Right ventricle myocardium inferior (tissue), 1 donor: ENCODE measurements around the gene SCGB3A1. TPM values are rescaled to one million over a fixed set of nuclear protein-coding genes. Genes with fewer than 3 reads are reported as not detected.

ENCODE experiments used
- ATAC-seq: fragments of 200-7000 bp; cut with Tn5 transposase; one replicate; pipeline ENCODE4 v1.9.1; 2020; ENCODE audit warnings: mild to moderate bottlenecking, moderate library complexity
- DNase-seq: peaks from one replicate; pipeline ENCODE4 v3.0.0; 2021; ENCODE audit errors: missing footprints
- intact Hi-C: fragments of 100-400 bp; cut with DNase I; formaldehyde crosslinking; loops from one replicate; pipeline ENCODE4 v1.11.0; 2022
- total RNA-seq: library from RNA; stranded (reverse); fragmentation: NEBNext Ultra II Directional; extraction: Animal tissue kit (Norgen Biotek cat#: 25700); gene quantifications from one replicate; pipeline ENCODE4 v1.2.1, GENCODE V29; 2021
- donor health status: DM: no; HTN: yes; CAD: no; lungs with severe emphysema.

Gene SCGB3A1
- total RNA-seq, 1 donor from 2014 or later = not detected

- peak; percentile 45 for DNase-seq
- intact Hi-C loops = no loop called here
- no peak for ATAC-seq
Measured at GRCh38 chr5:180608572-180609310, 17.4 kb upstream of the SCGB3A1 start.

GRCh38 chr5:180607861-180608571 lies 16.7 kb upstream of the SCGB3A1 start:
- no peak for ATAC-seq
- DNase-seq = peak; percentile 39
- intact Hi-C loops = no loop called here

- intact Hi-C loops = no loop called here
- no peak for ATAC-seq
- peak; percentile 37 for DNase-seq
Measured at GRCh38 chr5:180606215-180606785, 15.0 kb upstream of the SCGB3A1 start.

- peak; percentile 55 for DNase-seq
- intact Hi-C loops = no loop called here
- ATAC-seq = no peak
Measured at GRCh38 chr5:180605554-180606214, 14.4 kb upstream of the SCGB3A1 start.

- no peak for ATAC-seq
- DNase-seq = peak; percentile 48
- intact Hi-C loops = no loop called here
Measured at GRCh38 chr5:180604271-180604670, 13.0 kb upstream of the SCGB3A1 start.

GRCh38 chr5:180603076-180603594 lies 11.8 kb upstream of the SCGB3A1 start:
- no peak for ATAC-seq

GRCh38 chr5:180602481-180603075 lies 11.3 kb upstream of the SCGB3A1 start:
- intact Hi-C loops = no loop called here
- no peak for ATAC-seq
- no peak for DNase-seq

More at GRCh38 chr5:180603076-180603594, 11.8 kb upstream of the SCGB3A1 start:
- intact Hi-C loops = no loop called here
- no peak for DNase-seq

- DNase-seq (no peak), ATAC-seq (no peak)
Measured at GRCh38 chr5:180601591-180602480, 10.5 kb upstream of the SCGB3A1 start.

GRCh38 chr5:180600554-180601041 lies 9.3 kb upstream of the SCGB3A1 start:
- ATAC-seq (no peak), DNase-seq (no peak)
- intact Hi-C loops = no loop called here

More at GRCh38 chr5:180601591-180602480, 10.5 kb upstream of the SCGB3A1 start:
- intact Hi-C loops = no loop called here

GRCh38 chr5:180599981-180600553 lies 8.8 kb upstream of the SCGB3A1 start:
- DNase-seq = no peak
- no peak for ATAC-seq

GRCh38 chr5:180599590-180599914 lies 8.3 kb upstream of the SCGB3A1 start:
- DNase-seq (no peak), ATAC-seq (no peak)
- intact Hi-C loops = no loop called here

More at GRCh38 chr5:180599981-180600553, 8.8 kb upstream of the SCGB3A1 start:
- intact Hi-C loops = no loop called here

GRCh38 chr5:180598797-180599589 lies 7.7 kb upstream of the SCGB3A1 start:
- ATAC-seq (no peak), DNase-seq (no peak)
- intact Hi-C loops = no loop called here

GRCh38 chr5:180598316-180598701 lies 7.0 kb upstream of the SCGB3A1 start:
- no peak for DNase-seq
- intact Hi-C loops = no loop called here
- ATAC-seq = no peak

GRCh38 chr5:180596668-180597231 lies 5.5 kb upstream of the SCGB3A1 start:
- intact Hi-C loops = no loop called here
- no peak for ATAC-seq
- no peak for DNase-seq

- intact Hi-C loops = no loop called here
- DNase-seq = no peak
- ATAC-seq = no peak
Measured at GRCh38 chr5:180596115-180596667, 4.9 kb upstream of the SCGB3A1 start.
